HL-60 (cell line): Measurements from ENCODE around the gene ARRB1.

Experiments used
- DNase-seq, 2 experiments: peaks; one replicate each; pipeline ENCODE4 v3.0.0-alpha.2; 2010 to 2020; ENCODE audit warnings: low read depth in 1 of 2, low spot score in 1 of 2
- H3K27ac ChIP-seq: fragments of 250-450 bp; sonication (Bioruptor Pico); replicated peaks from 2 replicates; pipeline ENCODE4 v1.5.1; 2020; ENCODE audit warnings: mild to moderate bottlenecking, moderate library complexity
- H3K27me3 ChIP-seq: fragments of 250-450 bp; sonication (Bioruptor Pico); 2 replicates; pipeline ENCODE4 v1.5.1; 2021; ENCODE audit warnings: mild to moderate bottlenecking, moderate library complexity; ENCODE audit not compliant: insufficient read depth, poor library complexity, severe bottlenecking
- H3K4me3 ChIP-seq: replicated peaks from 2 replicates; pipeline ENCODE4 v1.5.1; 2011; ENCODE audit warnings: mild to moderate bottlenecking, control low read depth, low read length; ENCODE audit not compliant: insufficient read depth
- CTCF ChIP-seq: IDR thresholded peaks from one replicate; pipeline ENCODE4 v1.5.1; 2011; ENCODE audit warnings: low read length, control low read depth, inconsistent platforms; ENCODE audit not compliant: insufficient read depth
- GABPA ChIP-seq: IDR thresholded peaks from 2 replicates; pipeline ENCODE4 v1.6.1; 2012; ENCODE audit warnings: low read depth
- POLR2AphosphoS5 ChIP-seq: IDR thresholded peaks from 2 replicates; pipeline ENCODE4 v1.6.1; 2012; ENCODE audit warnings: low read depth
- REST ChIP-seq: IDR thresholded peaks from 2 replicates; pipeline ENCODE4 v1.6.1; 2012; ENCODE audit warnings: low read depth; ENCODE audit not compliant: insufficient replicate concordance
- SPI1 ChIP-seq: IDR thresholded peaks from 2 replicates; pipeline ENCODE4 v1.6.1; 2012; ENCODE audit warnings: low read depth, mild to moderate bottlenecking, borderline replicate concordance

ARRB1 gene

GRCh38 chr11:75344186-75344585, 7.3 kb downstream of the ARRB1 start:
- TF ChIP-seq CTCF (no peak), SPI1 (no peak), REST (no peak), GABPA (no peak), POLR2AphosphoS5 (no peak)
- peak overlapping the region; percentile 45 for H3K27ac ChIP-seq
- H3K27me3 ChIP-seq: no peaks in the 10 kb centered on the region
- DNase-seq: no peak
- no peak overlapping the region for H3K4me3 ChIP-seq

GRCh38 chr11:75342966-75343870, 8.2 kb downstream of the ARRB1 start:
- Histone ChIP-seq H3K27ac (peak overlapping the region; percentile 45), H3K27me3 (no peaks in the 10 kb centered on the region), H3K4me3 (no peak overlapping the region)
- TF ChIP-seq GABPA (no peak), CTCF (no peak), POLR2AphosphoS5 (peak; percentile 42; the same call in 1 of the 2 replicates), SPI1 (no peak; the same call in 1 of the 2 replicates)
- peak in 1 of 2 experiments; percentile 56 for DNase-seq

DNA sequence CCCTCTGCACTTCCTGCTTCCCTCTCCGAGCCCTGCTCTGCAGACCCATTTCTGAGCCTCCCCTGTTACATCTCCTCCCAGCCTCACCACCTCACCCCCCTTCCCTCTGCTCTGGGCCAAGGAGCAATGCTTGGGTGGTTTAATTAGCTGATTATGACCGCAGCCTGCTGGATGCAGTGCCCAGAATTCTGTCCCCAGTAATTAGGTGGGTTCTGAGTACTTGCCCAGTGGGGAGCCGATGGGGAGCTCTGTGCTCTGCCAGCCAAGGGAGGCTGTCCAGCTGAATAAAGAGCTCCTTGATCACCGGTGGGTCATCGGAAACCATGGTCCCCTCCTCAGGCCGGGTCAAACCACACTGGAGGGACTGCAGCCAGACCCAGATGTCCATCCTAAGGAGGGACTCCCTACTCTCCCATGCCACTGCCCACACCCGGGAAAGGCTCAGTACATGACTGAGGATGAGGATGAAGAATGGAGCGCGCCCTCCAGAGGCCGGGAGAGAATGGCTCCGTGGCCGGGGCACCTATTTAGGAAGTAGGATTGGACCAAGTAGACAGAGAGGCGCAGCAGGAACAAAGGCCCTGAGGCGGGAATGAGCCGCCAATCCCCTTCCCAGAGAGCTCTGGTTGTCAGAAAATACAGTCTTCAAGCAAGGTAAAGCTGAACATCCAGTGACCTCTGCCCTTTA, 9.1 kb downstream of the ARRB1 start:
- Histone ChIP-seq H3K4me3 (no peak overlapping the region), H3K27ac (peak overlapping the region; percentile 96), H3K27me3 (no peaks in the 10 kb centered on the region)
- no peak for TF ChIP-seq POLR2AphosphoS5
- no peak; the same call in 1 of the 2 replicates for TF ChIP-seq SPI1
- TF ChIP-seq REST: no peak
- no peak for TF ChIP-seq GABPA
- no peak for TF ChIP-seq CTCF
- DNase-seq: no peak
